Adrenal gland (tissue), 12 donors: ENCODE data around the gene KCNMA1. TPM values are rescaled to one million over a fixed set of nuclear protein-coding genes. Genes with fewer than 3 reads are reported as not detected.
A peak's percentile ranks its signal among the peaks of the same experiment; 100 is the strongest.

Experiments
- DNase-seq, 7 donors: peaks; one replicate each; pipeline ENCODE4 v3.0.0-alpha.2; 2019 to 2020
- H3K27ac ChIP-seq, 5 donors: fragments of 200-600 bp; sonication (generic) in 4 of 5; 1 replicate in 3 of 5; 2 replicates in 2 of 5; pipeline versions ENCODE4 v1.5.1 to v1.8.0; 2016 to 2020; ENCODE audit warnings: mild to moderate bottlenecking in 1 of 5
- H3K27me3 ChIP-seq: fragments of 200-600 bp; 2 replicates; pipeline ENCODE4 v1.8.0; 2021
- H3K36me3 ChIP-seq, 2 donors: fragments of 200-600 bp; replicated peaks in 1 of 2; 1 replicate in 1 of 2; 2 replicates in 1 of 2; pipeline versions ENCODE4 v1.5.1 to v1.8.0; 2018 to 2022
- H3K4me1 ChIP-seq, 2 donors: fragments of 200-600 bp; replicated peaks in 1 of 2; 1 replicate in 1 of 2; 2 replicates in 1 of 2; pipeline versions ENCODE4 v1.5.1 to v1.8.0; 2018 to 2021
- H3K4me3 ChIP-seq, 4 donors: fragments of 200-600 bp; sonication (generic) in 3 of 4; one replicate each; pipeline ENCODE4 v1.5.1; 2016 to 2018
- H3K9me3 ChIP-seq, 3 donors: fragments of 200-600 bp; sonication (generic) in 1 of 3; replicated peaks in 1 of 3; 1 replicate in 2 of 3; 2 replicates in 1 of 3; pipeline versions ENCODE4 v1.5.1 to v1.8.0; 2016 to 2021
- POLR2A ChIP-seq, 2 donors: fragments of 450-650 bp; IDR thresholded peaks; one replicate each; pipeline ENCODE4 v1.6.1; 2017; ENCODE audit warnings: antibody characterized with exemption in 2 of 2, mild to moderate bottlenecking in 2 of 2, moderate library complexity in 1 of 2
- WGBS, 4 donors: extraction: QIAGEN DNeasy Blood & Tissue Kit in 2 of 4; methylation state at CpG; one replicate each; pipeline versions ENCODE4 v1.1.5 to v1.1.7; 2013 to 2017; 5-methylcytosine and 5-hydroxymethylcytosine counted together
- intact Hi-C, 2 donors: fragments of 100-400 bp; cut with DNase I; formaldehyde crosslinking; loops; one replicate each; pipeline versions ENCODE4 v1.14.1 to v1.15.0; 2022 to 2023
- polyA plus RNA-seq, 3 donors: library from polyadenylated mRNA; stranded (reverse); fragments of 200-250 nt in 2 of 3; fragments of 350-450 nt in 1 of 3; fragmentation: Illumina TruSeq in 1 of 3; extraction: RNeasy Lipid Tissue Mini Kit (QIAGEN cat#74804) in 1 of 3; gene quantifications; one replicate each; pipeline ENCODE4 v1.2.3, GENCODE V29; 2013 to 2014
- total RNA-seq, 9 donors: library from RNA; depleted of rRNA in 4 of 9; stranded (reverse); fragments of >200 nt in 4 of 9; fragments of 120-200 nt in 1 of 9; fragmentation: NEBNext Ultra II Directional in 1 of 9; extraction: Animal tissue kit (Norgen Biotek cat#: 25700) in 1 of 9; gene quantifications; one replicate each; pipeline versions ENCODE4 v1.1.0 to v1.2.4, GENCODE V29; 2013 to 2023
- TF ChIP-seq, protein P1 (sequence below), 6 experiments: fragments of 450-650 bp in 4 of 6; fragments of 200-600 bp in 2 of 6; sonication (generic) in 1 of 6; IDR thresholded peaks; 1 replicate in 5 of 6; 2 replicates in 1 of 6; pipeline versions ENCODE4 v1.5.1 to v1.8.0; 2016 to 2021; ENCODE audit warnings: antibody characterized with exemption in 6 of 6, mild to moderate bottlenecking in 2 of 6, moderate library complexity in 1 of 6
- donor health status: healthy with polysubstance abuse.
- donor health status: Bipolar disorder and iron deficiency.
- donor health status: DM: yes; HTN: yes; CAD: no.
- donor health status: DM: no; HTN: no; CAD: no.
- donor health status: DM: no; HTN: no; CAD: no.
- donor health status: DM: yes; HTN: yes; CAD: no.

Gene KCNMA1
- total and polyA plus RNA-seq, 12 donors = 6.4 to 37.7 (median 13.4) TPM

DNA sequence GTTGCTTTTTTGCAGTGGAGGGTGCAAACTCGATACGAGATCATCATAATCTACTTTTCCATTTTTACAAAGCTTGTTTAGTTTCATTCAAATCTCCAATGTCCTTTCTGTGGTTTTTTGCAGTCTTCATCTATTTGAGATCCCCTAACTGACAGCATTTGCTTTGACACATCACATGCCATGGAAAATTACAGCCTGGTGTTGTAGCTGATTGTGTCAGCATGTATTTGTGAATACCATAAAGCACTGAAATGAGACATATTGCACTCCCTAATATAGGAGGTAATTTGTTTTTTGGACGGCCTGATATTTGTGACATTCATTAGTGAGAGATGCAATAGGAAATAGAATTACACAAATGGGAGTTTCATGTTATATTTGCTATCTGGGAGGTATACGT is 620.8 kb downstream of the KCNMA1 start:
- Histone ChIP-seq H3K4me3 (no peak overlapping the region), H3K9me3 (no peaks in the 10 kb centered on the region), H3K27me3 (no peaks in the 10 kb centered on the region), H3K4me1 (peaks cover 0 to 8% of the 10 kb centered on the region in 2 donors), H3K27ac (no peak overlapping the region), H3K36me3 (no peaks in the 10 kb centered on the region)
- WGBS, 4 donors = 81 to 92% (median 84%) methylated on average over 4 of the region's 4 CpGs
- DNase-seq = no peak
- intact Hi-C loops = no loop called here
- TF ChIP-seq POLR2A (IDR thresholded peaks at IDR 0.05) = no peak
- TF ChIP-seq, protein P1, sequence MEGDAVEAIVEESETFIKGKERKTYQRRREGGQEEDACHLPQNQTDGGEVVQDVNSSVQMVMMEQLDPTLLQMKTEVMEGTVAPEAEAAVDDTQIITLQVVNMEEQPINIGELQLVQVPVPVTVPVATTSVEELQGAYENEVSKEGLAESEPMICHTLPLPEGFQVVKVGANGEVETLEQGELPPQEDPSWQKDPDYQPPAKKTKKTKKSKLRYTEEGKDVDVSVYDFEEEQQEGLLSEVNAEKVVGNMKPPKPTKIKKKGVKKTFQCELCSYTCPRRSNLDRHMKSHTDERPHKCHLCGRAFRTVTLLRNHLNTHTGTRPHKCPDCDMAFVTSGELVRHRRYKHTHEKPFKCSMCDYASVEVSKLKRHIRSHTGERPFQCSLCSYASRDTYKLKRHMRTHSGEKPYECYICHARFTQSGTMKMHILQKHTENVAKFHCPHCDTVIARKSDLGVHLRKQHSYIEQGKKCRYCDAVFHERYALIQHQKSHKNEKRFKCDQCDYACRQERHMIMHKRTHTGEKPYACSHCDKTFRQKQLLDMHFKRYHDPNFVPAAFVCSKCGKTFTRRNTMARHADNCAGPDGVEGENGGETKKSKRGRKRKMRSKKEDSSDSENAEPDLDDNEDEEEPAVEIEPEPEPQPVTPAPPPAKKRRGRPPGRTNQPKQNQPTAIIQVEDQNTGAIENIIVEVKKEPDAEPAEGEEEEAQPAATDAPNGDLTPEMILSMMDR (IDR thresholded peaks at IDR 0.05) = no peak

DNA sequence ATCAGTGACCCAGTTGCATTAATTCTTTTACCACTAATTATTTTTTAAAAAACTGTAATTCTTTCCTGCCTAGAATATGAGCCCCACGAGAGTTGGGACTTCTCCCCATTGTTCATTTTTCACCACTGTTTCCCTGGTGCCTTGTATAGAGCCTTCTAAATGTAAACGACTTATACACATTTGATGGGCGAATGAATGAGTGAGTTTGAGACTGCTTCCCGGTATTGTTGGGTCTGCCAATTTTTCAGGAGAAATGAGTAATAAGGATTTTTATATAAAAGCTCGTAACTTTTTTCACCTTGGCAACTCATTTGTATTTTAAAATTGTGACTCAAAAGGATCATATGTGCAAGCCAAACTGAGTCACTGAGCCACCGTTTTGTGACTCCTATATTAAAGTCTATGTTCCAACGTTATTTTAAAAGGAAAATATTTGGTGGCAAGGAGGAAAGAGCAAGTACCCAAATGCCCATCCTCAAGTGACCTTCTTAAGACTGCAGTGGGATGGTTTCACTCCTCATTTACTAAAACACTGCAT is 621.3 kb downstream of the KCNMA1 start:
- no peak overlapping the region for H3K4me3 ChIP-seq
- WGBS, 4 donors = 82 to 84% (median 82%) methylated on average over 7 of the region's 7 CpGs
- no peaks in the 10 kb centered on the region for H3K27me3 ChIP-seq
- H3K27ac ChIP-seq = no peak overlapping the region
- TF ChIP-seq, protein P1 (IDR thresholded peaks at IDR 0.05) = no peak
- peaks cover 0 to 8% of the 10 kb centered on the region in 2 donors for H3K4me1 ChIP-seq
- H3K9me3 ChIP-seq = no peaks in the 10 kb centered on the region
- H3K36me3 ChIP-seq = no peaks in the 10 kb centered on the region
- intact Hi-C loops = no loop called here
- DNase-seq = no peak

DNA sequence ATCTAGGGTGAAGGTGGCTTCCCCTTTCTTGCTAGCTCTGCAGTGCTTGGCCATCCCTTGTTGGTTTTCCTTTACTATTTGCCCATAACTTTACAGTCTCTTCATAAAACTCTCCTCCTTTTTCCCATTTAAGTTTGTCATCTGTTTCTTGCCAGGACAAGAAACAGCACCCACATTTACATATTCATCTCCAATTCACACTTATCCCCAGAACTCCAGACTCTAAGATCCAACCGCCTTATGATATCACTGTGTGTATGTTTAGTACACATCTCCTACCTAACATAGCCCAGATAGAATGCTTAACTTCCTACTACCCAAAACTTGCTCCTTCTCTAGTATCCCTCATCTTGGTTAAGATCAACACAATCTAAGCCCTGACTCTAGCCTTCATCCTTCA is 622.2 kb downstream of the KCNMA1 start:
- Histone ChIP-seq H3K4me3 (no peak overlapping the region), H3K36me3 (no peaks in the 10 kb centered on the region), H3K27me3 (no peaks in the 10 kb centered on the region), H3K27ac (no peak overlapping the region), H3K4me1 (peaks cover 0 to 8% of the 10 kb centered on the region in 2 donors), H3K9me3 (no peaks in the 10 kb centered on the region)
- no peak for DNase-seq
- 93 to 100% (median 97%) methylated on average over 1 of the region's 1 CpG for WGBS, 4 donors
- intact Hi-C loops = no loop called here
- TF ChIP-seq, protein P1 (IDR thresholded peaks at IDR 0.05) = no peak
- no peak for TF ChIP-seq POLR2A (IDR thresholded peaks at IDR 0.05)

DNA sequence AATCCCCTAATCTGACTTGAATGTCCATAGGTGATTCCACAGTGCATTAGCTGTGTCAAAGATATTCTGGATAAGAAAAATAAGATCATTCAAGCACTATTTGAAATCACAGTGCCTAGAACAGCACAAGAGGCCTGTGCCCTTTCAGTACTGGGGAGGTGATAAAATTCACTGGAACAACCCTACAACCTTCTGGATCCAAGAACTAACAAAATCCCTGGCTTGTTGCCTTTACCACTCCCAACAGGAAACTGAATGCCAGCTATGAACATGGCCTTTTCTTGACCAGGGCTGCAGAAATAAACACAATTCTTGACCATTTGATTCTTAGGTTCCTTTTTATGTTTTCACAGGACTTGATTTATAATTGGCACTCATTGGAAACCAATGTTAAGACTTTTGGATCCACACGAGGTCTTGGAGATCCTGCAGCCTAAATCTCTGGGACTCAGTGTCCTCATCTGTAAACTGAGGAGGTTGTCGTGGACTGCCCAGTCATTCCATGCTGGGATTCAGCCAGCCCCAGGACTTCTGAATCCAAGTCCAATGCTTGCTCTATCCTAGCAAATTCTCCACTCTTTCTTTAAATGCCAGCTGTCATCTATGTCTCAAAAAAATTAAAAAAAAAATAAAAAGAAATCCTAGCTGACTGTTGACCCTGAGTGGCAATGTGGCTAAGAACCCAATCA is 624.7 kb downstream of the KCNMA1 start:
- Histone ChIP-seq H3K9me3 (no peaks in the 10 kb centered on the region), H3K4me1 (peaks cover 0 to 8% of the 10 kb centered on the region in 2 donors), H3K4me3 (no peak overlapping the region), H3K27ac (peak overlapping the region in 1 of 5 donors; percentile 31), H3K36me3 (no peaks in the 10 kb centered on the region), H3K27me3 (no peaks in the 10 kb centered on the region)
- intact Hi-C loops = loop anchor here in 1 of 2 donors (5.0 kb wide), 1 partner anchor 436 kb away; no protein-coding TSS in a partner anchor
- no peak for TF ChIP-seq POLR2A (IDR thresholded peaks at IDR 0.05)
- TF ChIP-seq, protein P1 (IDR thresholded peaks at IDR 0.05) = no peak
- 54 to 66% (median 61%) methylated on average over 2 of the region's 2 CpGs for WGBS, 4 donors
- no peak for DNase-seq
